Right lobe of liver (tissue), 4 donors: ENCODE data around the gene HHATL.

Source experiments
- POLR2A ChIP-seq: fragments of 450-650 bp; IDR thresholded peaks from one replicate; pipeline ENCODE4 v1.6.1; 2017; ENCODE audit warnings: antibody characterized with exemption, mild to moderate bottlenecking
- TF ChIP-seq, protein P1 (sequence below), 4 donors: fragments of 200-600 bp in 3 of 4; fragments of 450-650 bp in 1 of 4; IDR thresholded peaks; one replicate each; pipeline versions ENCODE4 v1.5.1 to v1.8.0; 2016 to 2022; ENCODE audit warnings: antibody characterized with exemption in 4 of 4, mild to moderate bottlenecking in 2 of 4
- donor health status: DM: no; HTN: no; CAD: no.
- donor health status: DM: no; HTN: no; CAD: no.
- donor health status: DM: no; HTN: yes; CAD: no.

- TF ChIP-seq, protein P1, sequence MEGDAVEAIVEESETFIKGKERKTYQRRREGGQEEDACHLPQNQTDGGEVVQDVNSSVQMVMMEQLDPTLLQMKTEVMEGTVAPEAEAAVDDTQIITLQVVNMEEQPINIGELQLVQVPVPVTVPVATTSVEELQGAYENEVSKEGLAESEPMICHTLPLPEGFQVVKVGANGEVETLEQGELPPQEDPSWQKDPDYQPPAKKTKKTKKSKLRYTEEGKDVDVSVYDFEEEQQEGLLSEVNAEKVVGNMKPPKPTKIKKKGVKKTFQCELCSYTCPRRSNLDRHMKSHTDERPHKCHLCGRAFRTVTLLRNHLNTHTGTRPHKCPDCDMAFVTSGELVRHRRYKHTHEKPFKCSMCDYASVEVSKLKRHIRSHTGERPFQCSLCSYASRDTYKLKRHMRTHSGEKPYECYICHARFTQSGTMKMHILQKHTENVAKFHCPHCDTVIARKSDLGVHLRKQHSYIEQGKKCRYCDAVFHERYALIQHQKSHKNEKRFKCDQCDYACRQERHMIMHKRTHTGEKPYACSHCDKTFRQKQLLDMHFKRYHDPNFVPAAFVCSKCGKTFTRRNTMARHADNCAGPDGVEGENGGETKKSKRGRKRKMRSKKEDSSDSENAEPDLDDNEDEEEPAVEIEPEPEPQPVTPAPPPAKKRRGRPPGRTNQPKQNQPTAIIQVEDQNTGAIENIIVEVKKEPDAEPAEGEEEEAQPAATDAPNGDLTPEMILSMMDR (IDR thresholded peaks at IDR 0.05) = no peak
- TF ChIP-seq POLR2A = no peak
Observed at GRCh38 chr3:42696356-42697288, 6.0 kb downstream of the HHATL start.
